Stomach (tissue), 9 donors: ENCODE measurements around the gene ERRFI1. TPM values are rescaled to one million over a fixed set of nuclear protein-coding genes. Genes with fewer than 3 reads are reported as not detected.

ENCODE experiments used
- DNase-seq, 2 donors: peaks; one replicate each; pipeline versions ENCODE4 v3.0.0 to v3.0.0-alpha.2; 2013 to 2019
- H3K27ac ChIP-seq, 5 donors: fragments of 200-600 bp in 4 of 5; sonication (generic) in 4 of 5; one replicate each; pipeline ENCODE4 v1.5.1; 2013 to 2019; ENCODE audit warnings: mild to moderate bottlenecking in 1 of 5, moderate library complexity in 1 of 5
- H3K27me3 ChIP-seq, 3 donors: fragments of 200-600 bp; sonication (generic); one replicate each; pipeline ENCODE4 v1.5.1; 2017 to 2019; ENCODE audit warnings: mixed run types in 1 of 3
- H3K36me3 ChIP-seq, 4 donors: fragments of 200-600 bp; sonication (generic); 1 replicate in 3 of 4; 2 replicates in 1 of 4; pipeline ENCODE4 v1.5.1; 2016 to 2019
- H3K4me1 ChIP-seq, 4 donors: fragments of 200-600 bp; sonication (generic); one replicate each; pipeline ENCODE4 v1.5.1; 2016 to 2019
- H3K4me3 ChIP-seq, 4 donors: fragments of 200-600 bp; sonication (generic) in 3 of 4; one replicate each; pipeline ENCODE4 v1.5.1; 2016 to 2019; ENCODE audit warnings: mild to moderate bottlenecking in 1 of 4
- H3K9me3 ChIP-seq, 4 donors: fragments of 200-600 bp; sonication (generic); one replicate each; pipeline ENCODE4 v1.5.1; 2016 to 2019
- EP300 ChIP-seq: sonication (generic); formaldehyde crosslinking; IDR thresholded peaks from one replicate; pipeline ENCODE4 v1.6.1; 2017; ENCODE audit warnings: antibody characterized with exemption
- POLR2A ChIP-seq, 4 donors: fragments of 450-650 bp; IDR thresholded peaks; one replicate each; pipeline ENCODE4 v1.6.1; 2016; ENCODE audit warnings: antibody characterized with exemption in 4 of 4, control low read depth in 2 of 4, mild to moderate bottlenecking in 1 of 4, moderate library complexity in 1 of 4
- POLR2AphosphoS5 ChIP-seq, 3 donors: sonication (generic); formaldehyde crosslinking; IDR thresholded peaks; one replicate each; pipeline ENCODE4 v1.6.1; 2016; ENCODE audit warnings: antibody characterized with exemption in 3 of 3
- WGBS, 5 donors: extraction: QIAGEN DNeasy Blood & Tissue Kit in 3 of 5; methylation state at CpG; one replicate each; pipeline versions ENCODE4 v1.1.5 to v1.1.7; 2013 to 2018; 5-methylcytosine and 5-hydroxymethylcytosine counted together
- intact Hi-C: fragments of 100-400 bp; cut with DNase I; formaldehyde crosslinking; loops from one replicate; pipeline ENCODE4 v1.15.1; 2023; ENCODE audit warnings: low total_unique reads
- polyA plus RNA-seq, 3 donors: library from polyadenylated mRNA; stranded (reverse); fragments of 200-250 nt; gene quantifications; one replicate each; pipeline ENCODE4 v1.2.3, GENCODE V29; 2013
- total RNA-seq, 5 donors: library from RNA; depleted of rRNA; stranded (reverse); fragments of >200 nt; gene quantifications; one replicate each; pipeline versions ENCODE4 v1.1.0 to v1.2.3, GENCODE V29; 2014 to 2016
- TF ChIP-seq, protein P1 (sequence below), 7 experiments: fragments of 450-650 bp in 4 of 7; fragments of 200-600 bp in 3 of 7; sonication (generic) in 3 of 7; IDR thresholded peaks; one replicate each; pipeline ENCODE4 v1.5.1; 2016 to 2019; ENCODE audit warnings: antibody characterized with exemption in 7 of 7, control low read depth in 2 of 7, mild to moderate bottlenecking in 1 of 7
- donor health status: healthy with polysubstance abuse.
- donor health status: Bipolar disorder and iron deficiency.
- donor health status: healthy.

Gene ERRFI1
- total and polyA plus RNA-seq, 8 donors: 3.5 to 201 (median 58.5) TPM

DNA sequence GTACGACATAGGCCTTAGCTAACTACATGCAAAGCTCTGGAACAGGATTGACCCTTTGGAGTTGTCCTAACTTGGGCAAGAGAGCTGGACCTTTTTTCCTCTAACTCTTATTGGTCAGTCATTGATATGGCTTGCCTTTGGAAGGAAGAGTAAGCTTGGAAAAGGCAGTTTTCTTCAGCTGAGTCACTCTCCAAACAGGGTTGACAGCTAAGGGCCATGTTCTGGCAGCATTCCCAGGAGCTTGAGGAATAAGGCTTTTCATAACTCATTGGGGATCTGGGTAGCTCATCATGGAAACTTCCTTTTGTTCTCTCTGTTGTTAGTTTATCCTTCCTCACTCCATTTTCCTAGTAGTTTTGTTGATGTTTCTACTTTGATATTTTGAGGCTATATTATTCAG, 14.5 kb upstream of the ERRFI1 start:
- WGBS, 5 donors: 24 to 54% (median 47%) methylated on average over 1 of the region's 1 CpG
- peaks cover 0 to 11% (median 0%) of the 10 kb centered on the region in 4 donors for H3K4me1 ChIP-seq
- H3K27ac ChIP-seq: peak overlapping the region; percentile 17 to 69 (median 62)
- intact Hi-C loops: no loop called here
- H3K4me3 ChIP-seq: no peak overlapping the region
- TF ChIP-seq POLR2AphosphoS5 (IDR thresholded peaks at IDR 0.05): peak in 2 of 3 donors; percentile 64 to 88
- no peak for TF ChIP-seq POLR2A (IDR thresholded peaks at IDR 0.05)
- no peaks in the 10 kb centered on the region for H3K36me3 ChIP-seq
- peak; percentile 85 to 91 for DNase-seq
- H3K27me3 ChIP-seq: no peaks in the 10 kb centered on the region
- peaks cover 0 to 11% (median 0%) of the 10 kb centered on the region in 4 donors for H3K9me3 ChIP-seq

DNA sequence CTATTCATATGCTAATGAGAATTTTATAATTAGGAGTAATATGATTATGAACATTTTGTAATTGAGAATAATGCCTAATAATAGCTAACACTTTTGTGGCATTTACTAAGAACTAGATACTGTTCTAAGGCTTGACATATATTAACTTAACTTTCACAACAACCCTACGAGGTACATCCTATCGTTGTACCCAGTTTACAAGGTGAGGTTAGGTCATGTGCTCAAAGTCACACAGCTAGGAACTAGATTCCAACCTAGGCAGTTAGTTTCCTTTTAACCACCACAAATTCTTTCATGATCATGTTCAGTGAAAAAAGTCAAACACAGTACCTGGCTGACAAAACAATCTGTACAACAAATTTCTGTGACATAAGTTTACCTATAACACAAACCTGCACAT, 13.0 kb upstream of the ERRFI1 start:
- intact Hi-C loops: loop anchor here (10.0 kb wide), 1 partner anchor 196 kb away; no protein-coding TSS in a partner anchor
- H3K36me3 ChIP-seq: no peaks in the 10 kb centered on the region
- DNase-seq: no peak
- WGBS, 5 donors: 61 to 80% (median 72%) methylated on average over 2 of the region's 2 CpGs
- H3K27me3 ChIP-seq: no peaks in the 10 kb centered on the region
- TF ChIP-seq, protein P1, sequence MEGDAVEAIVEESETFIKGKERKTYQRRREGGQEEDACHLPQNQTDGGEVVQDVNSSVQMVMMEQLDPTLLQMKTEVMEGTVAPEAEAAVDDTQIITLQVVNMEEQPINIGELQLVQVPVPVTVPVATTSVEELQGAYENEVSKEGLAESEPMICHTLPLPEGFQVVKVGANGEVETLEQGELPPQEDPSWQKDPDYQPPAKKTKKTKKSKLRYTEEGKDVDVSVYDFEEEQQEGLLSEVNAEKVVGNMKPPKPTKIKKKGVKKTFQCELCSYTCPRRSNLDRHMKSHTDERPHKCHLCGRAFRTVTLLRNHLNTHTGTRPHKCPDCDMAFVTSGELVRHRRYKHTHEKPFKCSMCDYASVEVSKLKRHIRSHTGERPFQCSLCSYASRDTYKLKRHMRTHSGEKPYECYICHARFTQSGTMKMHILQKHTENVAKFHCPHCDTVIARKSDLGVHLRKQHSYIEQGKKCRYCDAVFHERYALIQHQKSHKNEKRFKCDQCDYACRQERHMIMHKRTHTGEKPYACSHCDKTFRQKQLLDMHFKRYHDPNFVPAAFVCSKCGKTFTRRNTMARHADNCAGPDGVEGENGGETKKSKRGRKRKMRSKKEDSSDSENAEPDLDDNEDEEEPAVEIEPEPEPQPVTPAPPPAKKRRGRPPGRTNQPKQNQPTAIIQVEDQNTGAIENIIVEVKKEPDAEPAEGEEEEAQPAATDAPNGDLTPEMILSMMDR (IDR thresholded peaks at IDR 0.05): no peak
- TF ChIP-seq POLR2AphosphoS5 (IDR thresholded peaks at IDR 0.05): no peak
- TF ChIP-seq POLR2A (IDR thresholded peaks at IDR 0.05): no peak
- no peak for TF ChIP-seq EP300
- H3K27ac ChIP-seq: no peak overlapping the region
- peaks cover 0 to 11% (median 0%) of the 10 kb centered on the region in 4 donors for H3K9me3 ChIP-seq
- H3K4me1 ChIP-seq: peaks cover 0 to 11% (median 0%) of the 10 kb centered on the region in 4 donors
- no peak overlapping the region for H3K4me3 ChIP-seq

DNA sequence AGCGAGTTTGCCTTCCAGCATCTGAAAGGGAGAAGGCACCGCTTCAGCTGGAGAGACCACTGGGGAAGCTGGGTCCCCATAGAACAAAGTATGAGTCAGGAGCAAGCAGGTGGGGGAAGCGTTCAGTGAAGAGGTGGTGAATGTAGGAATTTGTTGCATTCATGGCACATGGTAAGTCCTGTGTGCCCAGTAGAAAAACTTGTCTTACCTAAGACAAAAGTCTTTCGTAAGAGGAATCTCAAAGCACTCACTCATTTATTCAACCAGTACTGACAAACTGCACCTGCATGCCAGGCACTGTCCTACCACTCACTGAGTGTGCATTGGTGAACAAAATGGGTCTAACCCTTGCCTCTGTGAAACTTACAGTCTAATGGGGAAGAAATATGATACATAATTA, 9.2 kb upstream of the ERRFI1 start:
- no peaks in the 10 kb centered on the region for H3K27me3 ChIP-seq
- TF ChIP-seq, protein P1 (IDR thresholded peaks at IDR 0.05): no peak
- no peak for TF ChIP-seq EP300
- no peak for TF ChIP-seq POLR2AphosphoS5 (IDR thresholded peaks at IDR 0.05)
- TF ChIP-seq POLR2A (IDR thresholded peaks at IDR 0.05): no peak
- no peaks in the 10 kb centered on the region for H3K9me3 ChIP-seq
- no peak overlapping the region for H3K4me3 ChIP-seq
- DNase-seq: no peak
- intact Hi-C loops: loop anchor here (10.0 kb wide), 1 partner anchor 200 kb away; no protein-coding TSS in a partner anchor
- no peaks in the 10 kb centered on the region for H3K36me3 ChIP-seq
- peaks cover 5 to 15% (median 7%) of the 10 kb centered on the region in 4 donors for H3K4me1 ChIP-seq
- H3K27ac ChIP-seq: no peak overlapping the region
- WGBS, 5 donors: 88 to 98% (median 93%) methylated on average over 4 of the region's 4 CpGs

DNA sequence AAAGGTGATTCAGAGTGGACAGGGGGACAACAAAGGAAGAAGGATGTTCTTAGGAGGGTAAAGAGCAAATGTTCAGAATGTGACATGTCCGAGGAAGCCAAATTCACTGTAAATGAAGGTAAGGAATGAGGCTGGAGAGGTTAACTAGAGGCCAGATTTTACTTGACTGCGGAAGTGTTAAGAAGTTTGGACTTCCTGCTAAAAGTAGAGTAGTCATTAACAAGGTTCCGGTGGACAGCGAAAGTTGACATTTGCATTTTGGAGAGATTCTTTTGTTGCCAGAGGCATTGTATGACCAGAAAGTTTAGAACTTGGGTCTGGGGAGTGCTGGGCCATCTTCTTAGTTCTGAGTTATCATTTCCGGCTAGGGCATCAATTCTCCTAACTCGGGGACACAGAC, 7.2 kb upstream of the ERRFI1 start:
- Histone ChIP-seq H3K27ac (no peak overlapping the region), H3K27me3 (no peaks in the 10 kb centered on the region), H3K9me3 (no peaks in the 10 kb centered on the region), H3K4me1 (peaks cover 5 to 20% (median 15%) of the 10 kb centered on the region in 4 donors), H3K4me3 (no peak overlapping the region), H3K36me3 (no peaks in the 10 kb centered on the region)
- WGBS, 5 donors: 88 to 94% (median 90%) methylated on average over 6 of the region's 6 CpGs
- intact Hi-C loops: loop anchor here (5.0 to 10.0 kb wide), 2 partner anchors 201 to 279 kb away; no protein-coding TSS in a partner anchor
- DNase-seq: no peak
- TF ChIP-seq EP300: no peak
- no peak for TF ChIP-seq POLR2AphosphoS5 (IDR thresholded peaks at IDR 0.05)
- TF ChIP-seq POLR2A (IDR thresholded peaks at IDR 0.05): no peak
- TF ChIP-seq, protein P1 (IDR thresholded peaks at IDR 0.05): no peak

DNA sequence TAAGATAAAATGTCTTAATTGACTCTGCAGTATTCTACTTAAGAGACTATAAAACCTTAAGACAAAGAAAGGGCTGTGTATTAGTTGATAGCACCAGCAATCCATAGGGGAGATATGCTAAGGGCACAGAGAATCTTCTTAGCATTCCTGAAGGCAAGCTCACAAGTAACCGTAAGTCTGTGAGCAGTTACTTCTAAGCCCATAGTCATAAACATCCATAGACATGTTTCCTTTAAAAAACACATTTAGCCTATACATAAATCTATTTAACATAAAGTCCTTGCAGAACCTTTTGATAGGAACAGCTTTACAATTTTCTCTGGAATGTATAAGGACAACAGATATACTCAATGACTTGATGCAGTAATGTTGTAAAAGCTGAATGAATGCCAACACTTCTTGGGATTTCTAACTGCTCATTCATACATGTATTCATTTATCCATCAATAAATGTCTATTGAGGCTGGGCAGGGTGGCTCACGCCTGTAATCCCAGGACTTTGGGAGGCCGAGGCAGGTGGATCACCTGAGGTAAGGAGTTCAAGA, 6.3 kb upstream of the ERRFI1 start:
- no peak overlapping the region for H3K27ac ChIP-seq
- intact Hi-C loops: loop anchor here (5.0 to 10.0 kb wide), 2 partner anchors 202 to 280 kb away; no protein-coding TSS in a partner anchor
- H3K4me1 ChIP-seq: peaks cover 10 to 29% (median 24%) of the 10 kb centered on the region in 4 donors
- H3K36me3 ChIP-seq: no peaks in the 10 kb centered on the region
- DNase-seq: no peak
- TF ChIP-seq POLR2AphosphoS5 (IDR thresholded peaks at IDR 0.05): no peak
- TF ChIP-seq POLR2A (IDR thresholded peaks at IDR 0.05): no peak
- no peak for TF ChIP-seq EP300
- TF ChIP-seq, protein P1 (IDR thresholded peaks at IDR 0.05): no peak
- H3K4me3 ChIP-seq: no peak overlapping the region
- 85 to 94% (median 90%) methylated on average over 3 of the region's 3 CpGs for WGBS, 5 donors
- no peaks in the 10 kb centered on the region for H3K27me3 ChIP-seq
- H3K9me3 ChIP-seq: no peaks in the 10 kb centered on the region
